GM23248 (cell line): ENCODE measurements around the gene APH1B. TPM values are rescaled to one million over a fixed set of nuclear protein-coding genes. Genes with fewer than 3 reads are reported as not detected.

Experiments used
- DNase-seq: peaks from one replicate; pipeline ENCODE4 v3.0.0-alpha.2; 2015
- H2AFZ ChIP-seq: fragments of 200-600 bp; sonication (generic); 2 replicates; pipeline ENCODE4 v1.6.1; 2016; ENCODE audit warnings: antibody characterized with exemption
- H3F3A ChIP-seq: fragments of 200-600 bp; sonication (generic); 2 replicates; pipeline ENCODE4 v1.6.1; 2016; ENCODE audit warnings: mild to moderate bottlenecking, antibody characterized with exemption, mixed run types; ENCODE audit not compliant: insufficient read depth
- H3K27ac ChIP-seq: fragments of 200-600 bp; sonication (generic); 2 replicates; pipeline ENCODE4 v1.5.1; 2016; ENCODE audit warnings: mild to moderate bottlenecking
- H3K27me3 ChIP-seq: fragments of 200-600 bp; sonication (generic); replicated peaks from 2 replicates; pipeline ENCODE4 v1.6.1; 2016; ENCODE audit warnings: mild to moderate bottlenecking; ENCODE audit not compliant: insufficient read depth
- H3K36me3 ChIP-seq: fragments of 200-600 bp; sonication (generic); 2 replicates; pipeline ENCODE4 v1.6.1; 2016; ENCODE audit warnings: low read depth, mild to moderate bottlenecking
- H3K4me1 ChIP-seq: fragments of 200-600 bp; sonication (generic); 2 replicates; pipeline ENCODE4 v1.6.1; 2016; ENCODE audit warnings: mild to moderate bottlenecking; ENCODE audit not compliant: insufficient read depth
- H3K4me2 ChIP-seq: fragments of 200-600 bp; sonication (generic); one replicate; pipeline ENCODE4 v1.6.1; 2016; ENCODE audit warnings: mild to moderate bottlenecking; ENCODE audit not compliant: unreplicated experiment
- H3K4me3 ChIP-seq: fragments of 200-600 bp; sonication (generic); 2 replicates; pipeline ENCODE4 v1.5.1; 2016; ENCODE audit warnings: mild to moderate bottlenecking
- H3K79me2 ChIP-seq: fragments of 200-600 bp; sonication (generic); 2 replicates; pipeline ENCODE4 v1.6.1; 2016; ENCODE audit warnings: mild to moderate bottlenecking; ENCODE audit not compliant: insufficient read depth
- H3K9ac ChIP-seq: fragments of 200-600 bp; sonication (generic); 2 replicates; pipeline ENCODE4 v1.6.1; 2016; ENCODE audit warnings: mild to moderate bottlenecking
- H3K9me2 ChIP-seq: fragments of 200-600 bp; sonication (generic); 2 replicates; pipeline ENCODE4 v1.6.1; 2016; ENCODE audit warnings: mixed run types, mild to moderate bottlenecking, moderate library complexity; ENCODE audit not compliant: insufficient read depth
- H3K9me3 ChIP-seq: fragments of 200-600 bp; sonication (generic); one replicate; pipeline ENCODE4 v1.6.1; 2017; ENCODE audit warnings: low read depth
- H4K20me1 ChIP-seq: fragments of 200-600 bp; sonication (generic); 2 replicates; pipeline ENCODE4 v1.6.0; 2016; ENCODE audit not compliant: insufficient read depth
- EZH2 ChIP-seq: fragments of 200-600 bp; sonication (generic); IDR thresholded peaks from 2 replicates; pipeline ENCODE4 v1.6.1; 2018; ENCODE audit warnings: antibody characterized with exemption, mild to moderate bottlenecking; ENCODE audit not compliant: insufficient read depth, poor library complexity, severe bottlenecking
- EZH2phosphoT487 ChIP-seq: fragments of 200-600 bp; sonication (generic); IDR thresholded peaks from 2 replicates; pipeline ENCODE4 v1.6.1; 2018; ENCODE audit warnings: antibody characterized with exemption, moderate library complexity, mild to moderate bottlenecking, low read depth; ENCODE audit not compliant: insufficient read depth
- WGBS, 2 experiments: methylation state at CpG; one replicate each; pipeline ENCODE4 v1.1.6; 2015 to 2017; ENCODE audit warnings: low lambda C conversion rate in 2 of 2, low coverage in 1 of 2; ENCODE audit errors: missing lambda C conversion rate in 2 of 2; 5-methylcytosine and 5-hydroxymethylcytosine counted together
- in situ Hi-C: fragments of 300-500 bp; cut with MboI; formaldehyde crosslinking; loops from 2 replicates; pipeline ENCODE4 v1.15.0; 2020
- polyA plus RNA-seq: library from polyadenylated mRNA; unstranded; fragments of >200 nt; fragmentation: Nextera tagmentation; extraction: Ambion mirVana; gene quantifications from 2 replicates; pipeline ENCODE4 v1.2.1, GENCODE V29; 2016
- total RNA-seq: library from RNA; depleted of rRNA; stranded (reverse); fragments of >200 nt; shearing (Covaris generic); gene quantifications from 2 replicates; pipeline ENCODE4 v1.2.3, GENCODE V29; 2014

APH1B gene
- total and polyA plus RNA-seq, 2 experiments from 2014 or later: 15.8 to 40.5 TPM

- 94 to 96% methylated on average over 12 of the region's 12 CpGs for WGBS, 2 experiments
- TF ChIP-seq EZH2phosphoT487 (no peak), EZH2 (no peak)
- Histone ChIP-seq H3K9me3 (no peaks in the 10 kb centered on the region), H2AFZ (no peak overlapping the region), H3K27me3 (no peaks in the 10 kb centered on the region), H4K20me1 (no peaks in the 10 kb centered on the region), H3K9me2 (no peaks in the 10 kb centered on the region), H3F3A (peaks cover 21% of the 10 kb centered on the region), H3K4me2 (no peak overlapping the region), H3K27ac (no peak overlapping the region), H3K36me3 (no peaks in the 10 kb centered on the region), H3K79me2 (no peaks in the 10 kb centered on the region), H3K9ac (no peak overlapping the region), H3K4me1 (peaks cover 17% of the 10 kb centered on the region), H3K4me3 (no peak overlapping the region)
- no peak for DNase-seq
- in situ Hi-C loops: no loop called here
Observed at GRCh38 chr15:63327648-63328421, 50.4 kb downstream of the APH1B start.

DNA sequence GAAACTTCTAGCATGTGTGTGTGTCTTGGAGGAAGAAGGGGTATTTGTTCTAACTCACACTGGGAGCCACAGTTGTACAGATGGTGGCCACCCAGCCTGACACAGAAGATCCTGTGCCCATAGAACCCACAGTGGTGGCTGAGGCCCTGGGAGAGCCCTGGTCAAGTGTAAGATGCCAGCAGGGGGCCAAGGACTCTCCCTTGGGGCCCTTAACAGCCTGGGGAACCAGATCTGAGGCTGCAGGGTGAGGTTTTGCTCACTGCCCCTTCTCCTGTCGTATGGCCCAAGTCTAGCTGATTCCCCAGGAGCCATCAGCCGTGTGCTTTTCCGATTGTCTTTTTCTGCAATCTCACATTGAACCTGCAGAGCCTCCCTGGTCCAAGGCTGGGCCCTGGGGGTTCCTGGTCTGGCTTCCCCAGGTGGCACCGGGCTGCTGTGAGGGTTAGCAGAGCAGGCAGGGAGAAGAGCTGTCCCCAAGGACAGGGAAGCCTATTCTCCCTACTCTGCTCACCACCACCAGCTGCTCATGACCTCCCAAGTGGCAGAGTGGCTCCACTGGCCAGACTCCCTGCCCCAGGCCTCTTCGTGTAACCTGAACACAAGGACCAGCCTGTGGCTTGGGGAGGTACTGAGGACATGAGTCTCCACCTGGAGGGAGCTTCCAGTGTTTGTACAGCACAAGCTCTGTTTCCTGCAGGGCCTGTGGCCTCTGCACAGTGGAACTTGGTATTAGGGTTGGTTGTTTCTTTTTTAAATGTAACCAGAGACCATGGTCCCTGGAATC lies 52.4 kb downstream of the APH1B start:
- H3K4me2 ChIP-seq: no peak overlapping the region
- no peaks in the 10 kb centered on the region for H3K27me3 ChIP-seq
- in situ Hi-C loops: no loop called here
- no peak for DNase-seq
- H3K9me2 ChIP-seq: no peaks in the 10 kb centered on the region
- no peaks in the 10 kb centered on the region for H4K20me1 ChIP-seq
- peaks cover 7% of the 10 kb centered on the region; the same call in 1 of the 2 replicates for H3F3A ChIP-seq
- no peak for TF ChIP-seq EZH2
- no peak for TF ChIP-seq EZH2phosphoT487
- no peaks in the 10 kb centered on the region for H3K9me3 ChIP-seq
- no peak overlapping the region for H3K4me3 ChIP-seq
- peaks cover 11% of the 10 kb centered on the region for H3K4me1 ChIP-seq
- H3K79me2 ChIP-seq: no peaks in the 10 kb centered on the region
- no peak overlapping the region for H3K9ac ChIP-seq
- no peak overlapping the region for H3K27ac ChIP-seq
- 100% methylated on average over 5 of the region's 5 CpGs for WGBS, 2 experiments
- no peaks in the 10 kb centered on the region for H3K36me3 ChIP-seq
- H2AFZ ChIP-seq: no peak overlapping the region

GRCh38 chr15:63330926-63331325 lies 53.5 kb downstream of the APH1B start:
- Histone ChIP-seq H4K20me1 (no peaks in the 10 kb centered on the region), H3K9ac (no peak overlapping the region), H3F3A (no peaks in the 10 kb centered on the region), H2AFZ (no peak overlapping the region), H3K27me3 (no peaks in the 10 kb centered on the region), H3K27ac (no peak overlapping the region), H3K4me3 (no peak overlapping the region), H3K4me2 (no peak overlapping the region), H3K9me2 (no peaks in the 10 kb centered on the region), H3K36me3 (no peaks in the 10 kb centered on the region), H3K79me2 (no peaks in the 10 kb centered on the region), H3K9me3 (no peaks in the 10 kb centered on the region), H3K4me1 (peaks cover 11% of the 10 kb centered on the region)
- 93 to 96% methylated on average over 10 of the region's 10 CpGs for WGBS, 2 experiments
- in situ Hi-C loops: no loop called here
- TF ChIP-seq EZH2: no peak
- TF ChIP-seq EZH2phosphoT487: no peak
- no peak for DNase-seq

DNA sequence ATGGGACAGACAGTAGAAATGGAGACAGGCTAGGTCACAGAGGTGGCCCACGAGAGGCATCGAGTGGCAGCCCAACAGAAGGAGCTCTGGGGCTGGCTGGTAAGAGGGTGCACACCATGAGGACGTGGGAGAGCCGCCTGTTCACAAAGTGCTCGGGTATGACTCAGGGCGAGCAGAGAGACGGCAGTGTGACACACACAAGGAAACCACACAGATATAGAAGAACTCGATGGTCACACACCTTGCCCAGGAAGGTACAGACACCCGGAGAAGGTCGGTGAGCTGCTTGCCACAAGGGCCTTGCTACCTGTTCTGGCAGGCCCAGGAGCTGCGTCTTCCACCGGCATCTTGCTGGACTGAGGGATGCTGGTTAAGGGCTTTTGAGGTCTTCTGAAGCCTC lies 54.1 kb downstream of the APH1B start:
- Histone ChIP-seq H3K27me3 (no peaks in the 10 kb centered on the region), H3K79me2 (no peaks in the 10 kb centered on the region), H3K36me3 (no peaks in the 10 kb centered on the region), H4K20me1 (no peaks in the 10 kb centered on the region), H3K9ac (no peak overlapping the region), H3K9me2 (no peaks in the 10 kb centered on the region), H2AFZ (no peak overlapping the region), H3K4me3 (no peak overlapping the region), H3F3A (no peaks in the 10 kb centered on the region), H3K27ac (no peak overlapping the region), H3K4me1 (peaks cover 11% of the 10 kb centered on the region), H3K9me3 (no peaks in the 10 kb centered on the region), H3K4me2 (no peak overlapping the region)
- no peak for DNase-seq
- in situ Hi-C loops: no loop called here
- 95 to 96% methylated on average over 12 of the region's 12 CpGs for WGBS, 2 experiments
- TF ChIP-seq EZH2: no peak
- TF ChIP-seq EZH2phosphoT487: no peak
